ENCODE results near the gene CYTH1. TPM values are rescaled to one million over a fixed set of nuclear protein-coding genes. Genes with fewer than 3 reads are reported as not detected.

The CYTH1 gene
- total RNA-seq, 1 donor from 2014 or later: 62.9 TPM

GRCh38 chr17:78682363-78682762, 99.7 kb downstream of the CYTH1 start:
- DNase-seq (ENCODE audit: extremely low spot score in 2 of 2): no peak
- Histone ChIP-seq H3K4me3 (no peak overlapping the region), H3K36me3 (peaks cover 0 to 48% of the 10 kb centered on the region in 2 donors), H3K27ac (no peak overlapping the region), H3K9me3 (no peaks in the 10 kb centered on the region), H3K4me1 (peaks cover 12% of the 10 kb centered on the region), H3K27me3 (no peaks in the 10 kb centered on the region)
- intact Hi-C loops (cut with DNase I): no loop called here
- TF ChIP-seq POLR2AphosphoS5 (IDR thresholded peaks at IDR 0.05; ENCODE audit: insufficient read depth in 1 of 2, low read depth in 1 of 2): no peak
- no peak for TF ChIP-seq POLR2A (IDR thresholded peaks at IDR 0.05)
- no peak for TF ChIP-seq CTCF (IDR thresholded peaks at IDR 0.05)

DNA sequence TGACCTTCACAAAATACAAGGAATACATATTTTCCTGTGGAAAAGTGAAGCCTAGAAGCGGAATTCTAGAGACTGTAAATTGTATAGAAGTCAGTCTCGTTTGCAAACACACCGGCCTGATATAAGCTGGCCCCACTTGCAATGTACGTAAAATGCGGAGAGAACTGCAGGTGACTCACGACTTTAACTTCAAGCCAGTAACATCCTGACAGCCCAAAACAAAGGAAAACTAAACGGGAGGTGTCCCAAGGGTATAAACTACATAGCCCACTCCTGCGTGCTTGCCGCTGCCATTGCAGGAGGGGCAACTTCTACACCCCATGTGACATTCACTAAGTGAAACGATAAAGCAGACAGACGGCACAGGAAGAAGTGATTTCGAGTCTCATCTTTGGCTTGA, 101.6 kb downstream of the CYTH1 start:
- no peak for TF ChIP-seq POLR2AphosphoS5 (IDR thresholded peaks at IDR 0.05; ENCODE audit: insufficient read depth in 1 of 2, low read depth in 1 of 2)
- TF ChIP-seq CTCF (IDR thresholded peaks at IDR 0.05): no peak
- TF ChIP-seq POLR2A (IDR thresholded peaks at IDR 0.05): no peak
- Histone ChIP-seq H3K27ac (no peak overlapping the region), H3K9me3 (no peaks in the 10 kb centered on the region), H3K27me3 (no peaks in the 10 kb centered on the region), H3K36me3 (peaks cover 0 to 56% of the 10 kb centered on the region in 2 donors), H3K4me1 (peaks cover 12% of the 10 kb centered on the region), H3K4me3 (no peak overlapping the region)
- DNase-seq (ENCODE audit: extremely low spot score in 2 of 2): no peak
- intact Hi-C loops (cut with DNase I): no loop called here

- no peak overlapping the region for H3K27ac ChIP-seq
- no peak for DNase-seq (ENCODE audit: extremely low spot score in 2 of 2)
- H3K4me3 ChIP-seq: no peak overlapping the region
- TF ChIP-seq POLR2A (IDR thresholded peaks at IDR 0.05) (no peak), POLR2AphosphoS5 (IDR thresholded peaks at IDR 0.05; ENCODE audit: insufficient read depth in 1 of 2, low read depth in 1 of 2) (no peak), CTCF (IDR thresholded peaks at IDR 0.05) (no peak)
- no peaks in the 10 kb centered on the region for H3K27me3 ChIP-seq
- H3K9me3 ChIP-seq: no peaks in the 10 kb centered on the region
- intact Hi-C loops (cut with DNase I): no loop called here
- H3K36me3 ChIP-seq: peaks cover 0 to 60% of the 10 kb centered on the region in 2 donors
- H3K4me1 ChIP-seq: peaks cover 12% of the 10 kb centered on the region
These were observed 102.3 kb downstream of the CYTH1 start for GRCh38 chr17:78679495-78680395.

GRCh38 chr17:78678711-78679110, 103.4 kb downstream of the CYTH1 start:
- intact Hi-C loops (cut with DNase I): no loop called here
- no peak for DNase-seq (ENCODE audit: extremely low spot score in 2 of 2)
- Histone ChIP-seq H3K9me3 (no peaks in the 10 kb centered on the region), H3K4me1 (peaks cover 12% of the 10 kb centered on the region), H3K36me3 (peaks cover 0 to 51% of the 10 kb centered on the region in 2 donors), H3K4me3 (no peak overlapping the region), H3K27ac (no peak overlapping the region), H3K27me3 (no peaks in the 10 kb centered on the region)
- no peak for TF ChIP-seq POLR2A (IDR thresholded peaks at IDR 0.05)
- no peak for TF ChIP-seq CTCF (IDR thresholded peaks at IDR 0.05)
- TF ChIP-seq POLR2AphosphoS5 (IDR thresholded peaks at IDR 0.05; ENCODE audit: insufficient read depth in 1 of 2, low read depth in 1 of 2): no peak

GRCh38 chr17:78678222-78678557, 103.9 kb downstream of the CYTH1 start:
- no peaks in the 10 kb centered on the region for H3K27me3 ChIP-seq
- H3K9me3 ChIP-seq: no peaks in the 10 kb centered on the region
- peaks cover 13% of the 10 kb centered on the region for H3K4me1 ChIP-seq
- no peak overlapping the region for H3K4me3 ChIP-seq
- H3K27ac ChIP-seq: no peak overlapping the region
- peaks cover 0 to 55% of the 10 kb centered on the region in 2 donors for H3K36me3 ChIP-seq
- DNase-seq (ENCODE audit: extremely low spot score in 2 of 2): no peak
- intact Hi-C loops (cut with DNase I): no loop called here
- TF ChIP-seq POLR2A (IDR thresholded peaks at IDR 0.05) (no peak), POLR2AphosphoS5 (IDR thresholded peaks at IDR 0.05; ENCODE audit: insufficient read depth in 1 of 2, low read depth in 1 of 2) (no peak), CTCF (IDR thresholded peaks at IDR 0.05) (no peak)

Data from vagina (tissue), 2 donors.